ENCODE measurements around the gene SLC17A6.

The SLC17A6 gene

GRCh38 chr11:22390283-22390655, 52.1 kb downstream of the SLC17A6 start:
- DNase-seq = no peak

- DNase-seq = no peak
Observed at GRCh38 chr11:22392561-22392960, 54.4 kb downstream of the SLC17A6 start.

- DNase-seq = no peak
Observed at GRCh38 chr11:22405377-22405776, 67.2 kb downstream of the SLC17A6 start.

GRCh38 chr11:22407267-22407666, 69.1 kb downstream of the SLC17A6 start:
- DNase-seq = no peak

GRCh38 chr11:22407921-22408320, 69.7 kb downstream of the SLC17A6 start:
- DNase-seq = no peak

- DNase-seq = no peak
Observed at GRCh38 chr11:22415476-22415875, 77.3 kb downstream of the SLC17A6 start.

- peak; percentile 30 for DNase-seq
Observed at GRCh38 chr11:22416462-22416861, 78.3 kb downstream of the SLC17A6 start.

GRCh38 chr11:22426915-22427314, 88.7 kb downstream of the SLC17A6 start:
- no peak for DNase-seq

All from HCEC 1CT (cell line).